HG03442 (cell line): Measurements from ENCODE around the gene TMEM115.
A peak's percentile ranks its signal among the peaks of the same experiment; 100 is the strongest.

Experiments
- ATAC-seq: cut with Tn5 transposase; IDR thresholded peaks from one replicate; pipeline ENCODE4 v1.9.1; 2021; ENCODE audit warnings: mild to moderate bottlenecking, moderate library complexity; ENCODE audit not compliant: unreplicated experiment

The TMEM115 gene

GRCh38 chr3:50378024-50378423 lies 18.7 kb upstream of the TMEM115 start:
- no peak for ATAC-seq

GRCh38 chr3:50375258-50375931 lies 16.1 kb upstream of the TMEM115 start:
- ATAC-seq: no peak

GRCh38 chr3:50374363-50375257 lies 15.3 kb upstream of the TMEM115 start:
- ATAC-seq: no peak

GRCh38 chr3:50373146-50374051 lies 14.1 kb upstream of the TMEM115 start:
- ATAC-seq: no peak

- ATAC-seq: no peak
Observed at GRCh38 chr3:50372349-50372748, 13.0 kb upstream of the TMEM115 start.

GRCh38 chr3:50371133-50371685 lies 11.9 kb upstream of the TMEM115 start:
- ATAC-seq: no peak

- ATAC-seq: no peak
Observed at GRCh38 chr3:50370594-50370993, 11.3 kb upstream of the TMEM115 start.

GRCh38 chr3:50369012-50369670 lies 9.8 kb upstream of the TMEM115 start:
- no peak for ATAC-seq

GRCh38 chr3:50365842-50366220 lies 6.5 kb upstream of the TMEM115 start:
- no peak for ATAC-seq

- ATAC-seq: peak; percentile 80
Observed at GRCh38 chr3:50365080-50365841, 5.9 kb upstream of the TMEM115 start.

GRCh38 chr3:50364573-50365079 lies 5.3 kb upstream of the TMEM115 start:
- peak; percentile 4 for ATAC-seq

GRCh38 chr3:50359760-50360110 lies 414 bp upstream of the TMEM115 start:
- peak; percentile 6 for ATAC-seq

GRCh38 chr3:50358355-50358910 lies 888 bp downstream of the TMEM115 start:
- no peak for ATAC-seq

- no peak for ATAC-seq
Observed at GRCh38 chr3:50357481-50357880, 1.8 kb downstream of the TMEM115 start.

- no peak for ATAC-seq
Observed at GRCh38 chr3:50356553-50356952, 2.8 kb downstream of the TMEM115 start.

GRCh38 chr3:50355829-50356552 lies 3.3 kb downstream of the TMEM115 start:
- no peak for ATAC-seq

- no peak for ATAC-seq
Observed at GRCh38 chr3:50354850-50355249, 4.5 kb downstream of the TMEM115 start.

GRCh38 chr3:50354186-50354764 lies 5.0 kb downstream of the TMEM115 start:
- ATAC-seq: no peak
